HUES48 (cell line): ENCODE results near the gene DZIP3.

Experiments
- H3K27ac ChIP-seq: one replicate; pipeline ENCODE4 v1.7.0; 2013; ENCODE audit warnings: low read depth, low read length, inconsistent platforms
- H3K27me3 ChIP-seq: 2 replicates; pipeline ENCODE4 v1.6.1; 2013; ENCODE audit warnings: mild to moderate bottlenecking, low read length; ENCODE audit not compliant: control insufficient read depth, insufficient read depth
- H3K36me3 ChIP-seq: 2 replicates; pipeline ENCODE4 v1.6.1; 2013; ENCODE audit warnings: low read length; ENCODE audit not compliant: control insufficient read depth, insufficient read depth
- H3K4me1 ChIP-seq: 2 replicates; pipeline ENCODE4 v1.6.1; 2013; ENCODE audit warnings: mild to moderate bottlenecking, low read length; ENCODE audit not compliant: control insufficient read depth, insufficient read depth
- H3K4me3 ChIP-seq: 2 replicates; pipeline ENCODE4 v1.5.1; 2013; ENCODE audit warnings: mild to moderate bottlenecking, low read depth, low read length
- H3K9ac ChIP-seq: 2 replicates; pipeline ENCODE4 v1.6.1; 2013; ENCODE audit warnings: mild to moderate bottlenecking, low read depth, low read length, moderate library complexity
- H3K9me3 ChIP-seq: 2 replicates; pipeline ENCODE4 v1.6.1; 2013; ENCODE audit warnings: low read length; ENCODE audit not compliant: control insufficient read depth, insufficient read depth

The DZIP3 gene

GRCh38 chr3:108728934-108729333, 139.4 kb downstream of the DZIP3 start:
- Histone ChIP-seq H3K4me1 (no peaks in the 10 kb centered on the region), H3K9ac (no peak overlapping the region), H3K27me3 (no peaks in the 10 kb centered on the region), H3K36me3 (no peaks in the 10 kb centered on the region), H3K27ac (no peak overlapping the region), H3K9me3 (no peaks in the 10 kb centered on the region), H3K4me3 (no peak overlapping the region)

- Histone ChIP-seq H3K4me1 (no peaks in the 10 kb centered on the region), H3K4me3 (no peak overlapping the region), H3K27me3 (no peaks in the 10 kb centered on the region), H3K9ac (no peak overlapping the region), H3K27ac (no peak overlapping the region), H3K9me3 (no peaks in the 10 kb centered on the region), H3K36me3 (no peaks in the 10 kb centered on the region)
Observed at GRCh38 chr3:108736821-108737220, 147.3 kb downstream of the DZIP3 start.

DNA sequence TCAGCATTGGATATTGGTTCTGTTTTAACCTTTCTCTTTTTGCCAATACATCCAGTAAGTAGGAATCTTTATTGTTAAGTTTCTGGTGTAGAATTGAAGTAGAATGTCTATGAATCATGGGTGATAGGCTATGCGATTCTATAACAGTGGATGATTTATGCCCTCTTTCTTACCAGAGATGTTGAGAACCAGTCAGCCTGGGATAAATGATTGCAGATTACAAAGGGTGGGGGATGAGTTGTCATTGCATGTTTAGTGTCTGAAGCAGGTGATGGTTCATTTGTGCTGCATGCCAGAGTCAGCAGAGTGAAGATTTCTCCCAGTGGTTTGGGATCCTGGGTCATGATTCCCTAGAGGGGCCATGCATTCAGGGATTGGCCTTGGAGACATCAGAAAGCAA, 153.4 kb downstream of the DZIP3 start:
- no peaks in the 10 kb centered on the region for H3K36me3 ChIP-seq
- H3K27me3 ChIP-seq = no peaks in the 10 kb centered on the region
- no peaks in the 10 kb centered on the region for H3K4me1 ChIP-seq
- no peak overlapping the region for H3K9ac ChIP-seq
- H3K9me3 ChIP-seq = no peaks in the 10 kb centered on the region
- no peak overlapping the region for H3K27ac ChIP-seq
- H3K4me3 ChIP-seq = no peak overlapping the region
